HG03103 (cell line): ENCODE data around the gene ETS1.

ENCODE experiments used
- ATAC-seq: cut with Tn5 transposase; IDR thresholded peaks from one replicate; pipeline ENCODE4 v1.9.1; 2021; ENCODE audit warnings: low read depth; ENCODE audit not compliant: unreplicated experiment

ETS1 gene

GRCh38 chr11:128548649-128549255, 38.6 kb downstream of the ETS1 start:
- no peak for ATAC-seq

GRCh38 chr11:128547946-128548648, 39.3 kb downstream of the ETS1 start:
- no peak for ATAC-seq

GRCh38 chr11:128546916-128547315, 40.4 kb downstream of the ETS1 start:
- no peak for ATAC-seq

GRCh38 chr11:128544471-128545051, 42.8 kb downstream of the ETS1 start:
- ATAC-seq = no peak

GRCh38 chr11:128540469-128540868, 46.9 kb downstream of the ETS1 start:
- ATAC-seq = no peak

GRCh38 chr11:128536506-128536905, 50.9 kb downstream of the ETS1 start:
- no peak for ATAC-seq

GRCh38 chr11:128535468-128536457, 51.6 kb downstream of the ETS1 start:
- no peak for ATAC-seq

- no peak for ATAC-seq
Observed at GRCh38 chr11:128533472-128533871, 53.9 kb downstream of the ETS1 start.

- ATAC-seq = no peak
Observed at GRCh38 chr11:128532572-128533091, 54.7 kb downstream of the ETS1 start.

- no peak for ATAC-seq
Observed at GRCh38 chr11:128532016-128532571, 55.3 kb downstream of the ETS1 start.

GRCh38 chr11:128531588-128531987, 55.8 kb downstream of the ETS1 start:
- ATAC-seq = no peak

- no peak for ATAC-seq
Observed at GRCh38 chr11:128530118-128531074, 57.0 kb downstream of the ETS1 start.

- ATAC-seq = no peak
Observed at GRCh38 chr11:128528294-128528693, 59.1 kb downstream of the ETS1 start.

- ATAC-seq = no peak
Observed at GRCh38 chr11:128527046-128527445, 60.3 kb downstream of the ETS1 start.

- no peak for ATAC-seq
Observed at GRCh38 chr11:128525411-128526243, 61.7 kb downstream of the ETS1 start.

- ATAC-seq = no peak
Observed at GRCh38 chr11:128524172-128524571, 63.2 kb downstream of the ETS1 start.

- no peak for ATAC-seq
Observed at GRCh38 chr11:128523641-128524040, 63.7 kb downstream of the ETS1 start.

GRCh38 chr11:128522943-128523518, 64.3 kb downstream of the ETS1 start:
- ATAC-seq = no peak
